Nephron (organoid): ENCODE measurements around the gene RPS16.
A peak's percentile ranks its signal among the peaks of the same experiment; 100 is the strongest.

ENCODE experiments used
- H3K27ac Mint-ChIP-seq, 3 experiments: 2 replicates each; pipeline ENCODE4 v1.8.0; 2020; ENCODE audit warnings: mixed read lengths in 3 of 3, mild to moderate bottlenecking in 2 of 3, moderate library complexity in 1 of 3
- H3K27me3 Mint-ChIP-seq: 2 replicates; pipeline ENCODE4 v1.8.0; 2021; ENCODE audit warnings: low read depth, mild to moderate bottlenecking, moderate library complexity, mixed read lengths
- H3K36me3 Mint-ChIP-seq: 2 replicates; pipeline ENCODE4 v1.8.0; 2020; ENCODE audit warnings: low read depth, mixed read lengths
- H3K4me1 Mint-ChIP-seq: 2 replicates; pipeline ENCODE4 v1.8.0; 2020; ENCODE audit warnings: mixed read lengths
- H3K4me3 Mint-ChIP-seq, 3 experiments: 2 replicates each; pipeline ENCODE4 v1.8.0; 2020; ENCODE audit warnings: mild to moderate bottlenecking in 3 of 3, mixed read lengths in 3 of 3, moderate library complexity in 2 of 3
- H3K9me3 Mint-ChIP-seq: 2 replicates; pipeline ENCODE4 v1.8.0; 2020; ENCODE audit warnings: mixed read lengths
- CTCF ChIP-seq, 3 experiments: fragments of 200-600 bp; sonication (generic); IDR thresholded peaks; one replicate each; pipeline ENCODE4 v1.5.0; 2021; ENCODE audit warnings: antibody characterized with exemption in 3 of 3; ENCODE audit not compliant: unreplicated experiment in 3 of 3

RPS16 gene

GRCh38 chr19:39410831-39411080 is 25.0 kb downstream of the RPS16 start:
- H3K4me3 Mint-ChIP-seq, result peak overlapping the region; percentile 97 to 99 (median 97)
- peak overlapping the region; percentile 91 to 98 (median 96) for H3K27ac Mint-ChIP-seq
- H3K36me3 Mint-ChIP-seq, result peaks cover 14% of the 10 kb centered on the region
- TF ChIP-seq CTCF (IDR thresholded peaks at IDR 0.05; ENCODE audit: unreplicated experiment in 3 of 3), result no peak
- peaks cover 5% of the 10 kb centered on the region for H3K27me3 Mint-ChIP-seq
- peaks cover 42% of the 10 kb centered on the region for H3K4me1 Mint-ChIP-seq
- H3K9me3 Mint-ChIP-seq, result no peaks in the 10 kb centered on the region

GRCh38 chr19:39410017-39410830 is 25.5 kb downstream of the RPS16 start:
- Mint-ChIP-seq H3K4me3 (peak overlapping the region; percentile 97 to 99 (median 97)), H3K4me1 (peaks cover 42% of the 10 kb centered on the region), H3K9me3 (no peaks in the 10 kb centered on the region), H3K27me3 (peaks cover 5% of the 10 kb centered on the region), H3K27ac (peak overlapping the region; percentile 91 to 98 (median 96)), H3K36me3 (peaks cover 10% of the 10 kb centered on the region)
- TF ChIP-seq CTCF (IDR thresholded peaks at IDR 0.05; ENCODE audit: unreplicated experiment in 3 of 3), result no peak

- peaks cover 38% of the 10 kb centered on the region for H3K4me1 Mint-ChIP-seq
- no peak for TF ChIP-seq CTCF (IDR thresholded peaks at IDR 0.05; ENCODE audit: unreplicated experiment in 3 of 3)
- peak overlapping the region; percentile 97 to 99 (median 97) for H3K4me3 Mint-ChIP-seq
- peaks cover 6% of the 10 kb centered on the region for H3K36me3 Mint-ChIP-seq
- no peaks in the 10 kb centered on the region for H3K9me3 Mint-ChIP-seq
- H3K27me3 Mint-ChIP-seq, result peaks cover 5% of the 10 kb centered on the region
- peak overlapping the region; percentile 91 to 98 (median 97) for H3K27ac Mint-ChIP-seq
Measured at GRCh38 chr19:39409208-39410016, 26.3 kb downstream of the RPS16 start.

GRCh38 chr19:39408392-39409207 is 27.1 kb downstream of the RPS16 start:
- TF ChIP-seq CTCF (IDR thresholded peaks at IDR 0.05; ENCODE audit: unreplicated experiment in 3 of 3), result no peak
- peaks cover 37% of the 10 kb centered on the region for H3K4me1 Mint-ChIP-seq
- peak overlapping the region; percentile 91 to 98 (median 97) for H3K27ac Mint-ChIP-seq
- peak overlapping the region; percentile 79 to 93 (median 90) for H3K4me3 Mint-ChIP-seq
- H3K36me3 Mint-ChIP-seq, result no peaks in the 10 kb centered on the region
- no peaks in the 10 kb centered on the region for H3K9me3 Mint-ChIP-seq
- peaks cover 5% of the 10 kb centered on the region for H3K27me3 Mint-ChIP-seq

GRCh38 chr19:39407660-39408391 is 27.9 kb downstream of the RPS16 start:
- Mint-ChIP-seq H3K4me1 (peaks cover 37% of the 10 kb centered on the region), H3K4me3 (peak overlapping the region; percentile 79 to 93 (median 90)), H3K27me3 (peaks cover 5% of the 10 kb centered on the region), H3K27ac (peak overlapping the region in 2 of 3 experiments; percentile 44 to 97), H3K36me3 (no peaks in the 10 kb centered on the region), H3K9me3 (no peaks in the 10 kb centered on the region)
- TF ChIP-seq CTCF (IDR thresholded peaks at IDR 0.05; ENCODE audit: unreplicated experiment in 3 of 3), result no peak
